WTC11 (cell line): Measurements from ENCODE around the gene PPP2R2C. TPM values are rescaled to one million over a fixed set of nuclear protein-coding genes. Genes with fewer than 3 reads are reported as not detected.

Source experiments
- ATAC-seq: fragments of 200-7000 bp; cut with Tn5 transposase; 2 replicates; pipeline ENCODE4 v1.10.0; 2021; ENCODE audit warnings: mild to moderate bottlenecking, moderate library complexity
- CTCF ChIA-PET: fragments of 300-600 bp; sonication (Branson Sonifier 250); formaldehyde crosslinking; loops from one replicate; lab custom pipeline; 2021; ENCODE audit warnings: antibody characterized with exemption; lab: Charles Lee
- POLR2A ChIA-PET: fragments of 350-600 bp; sonication (Branson Sonifier 250); formaldehyde crosslinking; loops from one replicate; lab custom pipeline; 2021; ENCODE audit warnings: antibody characterized with exemption; lab: Charles Lee
- DNase-seq: peaks from one replicate; pipeline ENCODE4 v3.0.0; 2021; ENCODE audit warnings: low spot score
- H3K27ac Mint-ChIP-seq: 2 replicates; pipeline ENCODE4 v1.8.0; 2021; ENCODE audit warnings: mixed read lengths
- H3K27me3 Mint-ChIP-seq: 2 replicates; pipeline ENCODE4 v1.8.0; 2021; ENCODE audit warnings: low read depth, mild to moderate bottlenecking, moderate library complexity, mixed read lengths
- H3K36me3 Mint-ChIP-seq: 2 replicates; pipeline ENCODE4 v1.8.0; 2021; ENCODE audit warnings: mixed read lengths
- H3K4me1 Mint-ChIP-seq: 2 replicates; pipeline ENCODE4 v1.8.0; 2022; ENCODE audit warnings: mixed read lengths
- H3K4me3 Mint-ChIP-seq: 2 replicates; pipeline ENCODE4 v1.8.0; 2021; ENCODE audit warnings: mild to moderate bottlenecking, moderate library complexity, mixed read lengths
- H3K9me3 Mint-ChIP-seq: 2 replicates; pipeline ENCODE4 v1.8.0; 2021; ENCODE audit warnings: mixed read lengths
- CREB1 ChIP-seq: sonication (generic); formaldehyde crosslinking; IDR thresholded peaks from 2 replicates; pipeline ENCODE4 v1.8.0; 2023; ENCODE audit warnings: mild to moderate bottlenecking, missing genetic modification reagents
- CREM ChIP-seq: sonication (generic); formaldehyde crosslinking; IDR thresholded peaks from 2 replicates; pipeline ENCODE4 v1.8.1; 2022; ENCODE audit warnings: mild to moderate bottlenecking, missing genetic modification reagents, moderate library complexity
- ETV6 ChIP-seq: sonication (generic); formaldehyde crosslinking; IDR thresholded peaks from 2 replicates; pipeline ENCODE4 v1.8.1; 2022; ENCODE audit warnings: mild to moderate bottlenecking, missing genetic modification reagents
- GABPB1 ChIP-seq: sonication (generic); formaldehyde crosslinking; IDR thresholded peaks from 2 replicates; pipeline ENCODE4 v1.8.1; 2023; ENCODE audit warnings: mild to moderate bottlenecking, missing genetic modification reagents
- GTF2I ChIP-seq: fragments of 250-450 bp; sonication (Bioruptor Pico); conservative IDR thresholded peaks from 2 replicates; pipeline ENCODE4 v1.4.0; 2021; ENCODE audit warnings: mild to moderate bottlenecking
- SMAD4 ChIP-seq: sonication (generic); formaldehyde crosslinking; IDR thresholded peaks from 2 replicates; pipeline ENCODE4 v1.8.0; 2022; ENCODE audit warnings: mild to moderate bottlenecking, missing genetic modification reagents
- SP1 ChIP-seq: sonication (generic); formaldehyde crosslinking; conservative IDR thresholded peaks from 2 replicates; pipeline ENCODE4 v1.8.1; 2022; ENCODE audit warnings: missing genetic modification reagents
- TP53 ChIP-seq: sonication (generic); formaldehyde crosslinking; IDR thresholded peaks from 2 replicates; pipeline ENCODE4 v1.8.1; 2023; ENCODE audit warnings: mild to moderate bottlenecking, missing genetic modification reagents
- ZNF121 ChIP-seq: sonication (generic); formaldehyde crosslinking; IDR thresholded peaks from 2 replicates; pipeline ENCODE4 v1.8.0; 2023; ENCODE audit warnings: missing genetic modification reagents
- ZNF219 ChIP-seq: sonication (generic); formaldehyde crosslinking; IDR thresholded peaks from 2 replicates; pipeline ENCODE4 v1.8.0; 2023; ENCODE audit warnings: missing genetic modification reagents, mild to moderate bottlenecking, borderline replicate concordance
- total RNA-seq: library from RNA; stranded (reverse); gene quantifications from 3 replicates; pipeline ENCODE4 v1.2.3, GENCODE V29; 2021
- TF ChIP-seq, protein P1 (sequence below): sonication (generic); formaldehyde crosslinking; IDR thresholded peaks from 2 replicates; pipeline ENCODE4 v1.8.0; 2022; ENCODE audit warnings: missing genetic modification reagents
- TF ChIP-seq, protein P2 (sequence below): fragments of 250-450 bp; sonication (Bioruptor Pico); IDR thresholded peaks from 2 replicates; pipeline ENCODE4 v2.1.2; 2022; ENCODE audit warnings: mild to moderate bottlenecking, moderate library complexity
- TF ChIP-seq, protein P3 (sequence below): sonication (generic); formaldehyde crosslinking; IDR thresholded peaks from 2 replicates; pipeline ENCODE4 v1.8.0; 2023; ENCODE audit warnings: mild to moderate bottlenecking, missing genetic modification reagents
- TF ChIP-seq, protein P4 (sequence below): sonication (generic); formaldehyde crosslinking; IDR thresholded peaks from 2 replicates; pipeline ENCODE4 v1.8.1; 2023; ENCODE audit warnings: mild to moderate bottlenecking, missing genetic modification reagents, moderate library complexity
- TF ChIP-seq, protein P5 (sequence below): sonication (generic); formaldehyde crosslinking; IDR thresholded peaks from 2 replicates; pipeline ENCODE4 v1.8.0; 2023; ENCODE audit warnings: missing genetic modification reagents
- TF ChIP-seq, protein P6 (sequence below): sonication (generic); formaldehyde crosslinking; IDR thresholded peaks from 2 replicates; pipeline ENCODE4 v1.8.1; 2022; ENCODE audit warnings: missing genetic modification reagents, borderline replicate concordance
- TF ChIP-seq, protein P7 (sequence below): sonication (generic); formaldehyde crosslinking; conservative IDR thresholded peaks from 2 replicates; pipeline ENCODE4 v1.8.1; 2023; ENCODE audit warnings: mild to moderate bottlenecking, low read depth, missing genetic modification reagents, moderate library complexity

The PPP2R2C gene
- total RNA-seq, 1 experiment from 2014 or later: 11.5 TPM

DNA sequence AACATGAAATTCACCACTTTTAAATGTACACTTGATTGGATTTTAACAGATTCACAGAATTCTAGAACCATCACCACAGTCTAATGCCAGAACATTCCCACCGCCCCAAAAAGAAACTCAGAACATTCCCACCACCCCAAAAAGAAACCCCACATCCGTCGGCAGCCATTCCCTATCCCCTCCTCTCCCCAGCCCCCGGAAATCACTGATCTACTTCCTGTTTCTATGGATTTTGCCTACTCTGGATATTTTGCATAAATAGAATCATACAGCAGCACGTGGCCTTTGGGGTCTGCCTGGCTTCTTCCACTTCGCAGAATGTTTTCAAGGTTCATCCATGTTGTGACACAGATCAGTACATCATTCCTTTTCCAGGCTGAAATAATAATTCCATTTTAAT lies 79.3 kb downstream of the PPP2R2C start:
- no peak overlapping the region for H3K4me3 Mint-ChIP-seq
- H3K27ac Mint-ChIP-seq: no peak overlapping the region
- ChIA-PET CTCF (no interaction called here), POLR2A (no interaction called here)
- no peaks in the 10 kb centered on the region for H3K27me3 Mint-ChIP-seq
- no peaks in the 10 kb centered on the region for H3K9me3 Mint-ChIP-seq
- no peaks in the 10 kb centered on the region for H3K4me1 Mint-ChIP-seq
- H3K36me3 Mint-ChIP-seq: no peaks in the 10 kb centered on the region
- no peak for DNase-seq
- TF ChIP-seq ZNF121 (CRISPR knock-in tag) (no peak), ETV6 (CRISPR knock-in tag) (no peak), TP53 (CRISPR knock-in tag) (no peak), CREB1 (no peak), GTF2I (CRISPR knock-in tag) (no peak), CREM (no peak), ZNF219 (CRISPR knock-in tag) (no peak), SMAD4 (no peak), SP1 (CRISPR knock-in tag) (no peak), GABPB1 (CRISPR knock-in tag) (no peak)
- TF ChIP-seq, protein P1, sequence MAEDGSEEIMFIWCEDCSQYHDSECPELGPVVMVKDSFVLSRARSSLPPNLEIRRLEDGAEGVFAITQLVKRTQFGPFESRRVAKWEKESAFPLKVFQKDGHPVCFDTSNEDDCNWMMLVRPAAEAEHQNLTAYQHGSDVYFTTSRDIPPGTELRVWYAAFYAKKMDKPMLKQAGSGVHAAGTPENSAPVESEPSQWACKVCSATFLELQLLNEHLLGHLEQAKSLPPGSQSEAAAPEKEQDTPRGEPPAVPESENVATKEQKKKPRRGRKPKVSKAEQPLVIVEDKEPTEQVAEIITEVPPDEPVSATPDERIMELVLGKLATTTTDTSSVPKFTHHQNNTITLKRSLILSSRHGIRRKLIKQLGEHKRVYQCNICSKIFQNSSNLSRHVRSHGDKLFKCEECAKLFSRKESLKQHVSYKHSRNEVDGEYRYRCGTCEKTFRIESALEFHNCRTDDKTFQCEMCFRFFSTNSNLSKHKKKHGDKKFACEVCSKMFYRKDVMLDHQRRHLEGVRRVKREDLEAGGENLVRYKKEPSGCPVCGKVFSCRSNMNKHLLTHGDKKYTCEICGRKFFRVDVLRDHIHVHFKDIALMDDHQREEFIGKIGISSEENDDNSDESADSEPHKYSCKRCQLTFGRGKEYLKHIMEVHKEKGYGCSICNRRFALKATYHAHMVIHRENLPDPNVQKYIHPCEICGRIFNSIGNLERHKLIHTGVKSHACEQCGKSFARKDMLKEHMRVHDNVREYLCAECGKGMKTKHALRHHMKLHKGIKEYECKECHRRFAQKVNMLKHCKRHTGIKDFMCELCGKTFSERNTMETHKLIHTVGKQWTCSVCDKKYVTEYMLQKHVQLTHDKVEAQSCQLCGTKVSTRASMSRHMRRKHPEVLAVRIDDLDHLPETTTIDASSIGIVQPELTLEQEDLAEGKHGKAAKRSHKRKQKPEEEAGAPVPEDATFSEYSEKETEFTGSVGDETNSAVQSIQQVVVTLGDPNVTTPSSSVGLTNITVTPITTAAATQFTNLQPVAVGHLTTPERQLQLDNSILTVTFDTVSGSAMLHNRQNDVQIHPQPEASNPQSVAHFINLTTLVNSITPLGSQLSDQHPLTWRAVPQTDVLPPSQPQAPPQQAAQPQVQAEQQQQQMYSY (CRISPR knock-in tag): no peak
- TF ChIP-seq, protein P2, sequence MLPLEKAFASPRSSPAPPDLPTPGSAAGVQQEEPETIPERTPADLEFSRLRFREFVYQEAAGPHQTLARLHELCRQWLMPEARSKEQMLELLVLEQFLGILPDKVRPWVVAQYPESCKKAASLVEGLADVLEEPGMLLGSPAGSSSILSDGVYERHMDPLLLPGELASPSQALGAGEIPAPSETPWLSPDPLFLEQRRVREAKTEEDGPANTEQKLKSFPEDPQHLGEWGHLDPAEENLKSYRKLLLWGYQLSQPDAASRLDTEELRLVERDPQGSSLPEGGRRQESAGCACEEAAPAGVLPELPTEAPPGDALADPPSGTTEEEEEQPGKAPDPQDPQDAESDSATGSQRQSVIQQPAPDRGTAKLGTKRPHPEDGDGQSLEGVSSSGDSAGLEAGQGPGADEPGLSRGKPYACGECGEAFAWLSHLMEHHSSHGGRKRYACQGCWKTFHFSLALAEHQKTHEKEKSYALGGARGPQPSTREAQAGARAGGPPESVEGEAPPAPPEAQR (CRISPR knock-in tag): no peak
- TF ChIP-seq, protein P3, sequence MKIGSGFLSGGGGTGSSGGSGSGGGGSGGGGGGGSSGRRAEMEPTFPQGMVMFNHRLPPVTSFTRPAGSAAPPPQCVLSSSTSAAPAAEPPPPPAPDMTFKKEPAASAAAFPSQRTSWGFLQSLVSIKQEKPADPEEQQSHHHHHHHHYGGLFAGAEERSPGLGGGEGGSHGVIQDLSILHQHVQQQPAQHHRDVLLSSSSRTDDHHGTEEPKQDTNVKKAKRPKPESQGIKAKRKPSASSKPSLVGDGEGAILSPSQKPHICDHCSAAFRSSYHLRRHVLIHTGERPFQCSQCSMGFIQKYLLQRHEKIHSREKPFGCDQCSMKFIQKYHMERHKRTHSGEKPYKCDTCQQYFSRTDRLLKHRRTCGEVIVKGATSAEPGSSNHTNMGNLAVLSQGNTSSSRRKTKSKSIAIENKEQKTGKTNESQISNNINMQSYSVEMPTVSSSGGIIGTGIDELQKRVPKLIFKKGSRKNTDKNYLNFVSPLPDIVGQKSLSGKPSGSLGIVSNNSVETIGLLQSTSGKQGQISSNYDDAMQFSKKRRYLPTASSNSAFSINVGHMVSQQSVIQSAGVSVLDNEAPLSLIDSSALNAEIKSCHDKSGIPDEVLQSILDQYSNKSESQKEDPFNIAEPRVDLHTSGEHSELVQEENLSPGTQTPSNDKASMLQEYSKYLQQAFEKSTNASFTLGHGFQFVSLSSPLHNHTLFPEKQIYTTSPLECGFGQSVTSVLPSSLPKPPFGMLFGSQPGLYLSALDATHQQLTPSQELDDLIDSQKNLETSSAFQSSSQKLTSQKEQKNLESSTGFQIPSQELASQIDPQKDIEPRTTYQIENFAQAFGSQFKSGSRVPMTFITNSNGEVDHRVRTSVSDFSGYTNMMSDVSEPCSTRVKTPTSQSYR (CRISPR knock-in tag): no peak
- TF ChIP-seq, protein P4, sequence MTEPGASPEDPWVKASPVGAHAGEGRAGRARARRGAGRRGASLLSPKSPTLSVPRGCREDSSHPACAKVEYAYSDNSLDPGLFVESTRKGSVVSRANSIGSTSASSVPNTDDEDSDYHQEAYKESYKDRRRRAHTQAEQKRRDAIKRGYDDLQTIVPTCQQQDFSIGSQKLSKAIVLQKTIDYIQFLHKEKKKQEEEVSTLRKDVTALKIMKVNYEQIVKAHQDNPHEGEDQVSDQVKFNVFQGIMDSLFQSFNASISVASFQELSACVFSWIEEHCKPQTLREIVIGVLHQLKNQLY (CRISPR knock-in tag): no peak
- TF ChIP-seq, protein P5, sequence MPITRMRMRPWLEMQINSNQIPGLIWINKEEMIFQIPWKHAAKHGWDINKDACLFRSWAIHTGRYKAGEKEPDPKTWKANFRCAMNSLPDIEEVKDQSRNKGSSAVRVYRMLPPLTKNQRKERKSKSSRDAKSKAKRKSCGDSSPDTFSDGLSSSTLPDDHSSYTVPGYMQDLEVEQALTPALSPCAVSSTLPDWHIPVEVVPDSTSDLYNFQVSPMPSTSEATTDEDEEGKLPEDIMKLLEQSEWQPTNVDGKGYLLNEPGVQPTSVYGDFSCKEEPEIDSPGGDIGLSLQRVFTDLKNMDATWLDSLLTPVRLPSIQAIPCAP (CRISPR knock-in tag): no peak
- TF ChIP-seq, protein P6, sequence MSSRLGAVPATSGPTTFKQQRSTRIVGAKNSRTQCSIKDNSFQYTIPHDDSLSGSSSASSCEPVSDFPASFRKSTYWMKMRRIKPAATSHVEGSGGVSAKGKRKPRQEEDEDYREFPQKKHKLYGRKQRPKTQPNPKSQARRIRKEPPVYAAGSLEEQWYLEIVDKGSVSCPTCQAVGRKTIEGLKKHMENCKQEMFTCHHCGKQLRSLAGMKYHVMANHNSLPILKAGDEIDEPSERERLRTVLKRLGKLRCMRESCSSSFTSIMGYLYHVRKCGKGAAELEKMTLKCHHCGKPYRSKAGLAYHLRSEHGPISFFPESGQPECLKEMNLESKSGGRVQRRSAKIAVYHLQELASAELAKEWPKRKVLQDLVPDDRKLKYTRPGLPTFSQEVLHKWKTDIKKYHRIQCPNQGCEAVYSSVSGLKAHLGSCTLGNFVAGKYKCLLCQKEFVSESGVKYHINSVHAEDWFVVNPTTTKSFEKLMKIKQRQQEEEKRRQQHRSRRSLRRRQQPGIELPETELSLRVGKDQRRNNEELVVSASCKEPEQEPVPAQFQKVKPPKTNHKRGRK: no peak
- TF ChIP-seq, protein P7, sequence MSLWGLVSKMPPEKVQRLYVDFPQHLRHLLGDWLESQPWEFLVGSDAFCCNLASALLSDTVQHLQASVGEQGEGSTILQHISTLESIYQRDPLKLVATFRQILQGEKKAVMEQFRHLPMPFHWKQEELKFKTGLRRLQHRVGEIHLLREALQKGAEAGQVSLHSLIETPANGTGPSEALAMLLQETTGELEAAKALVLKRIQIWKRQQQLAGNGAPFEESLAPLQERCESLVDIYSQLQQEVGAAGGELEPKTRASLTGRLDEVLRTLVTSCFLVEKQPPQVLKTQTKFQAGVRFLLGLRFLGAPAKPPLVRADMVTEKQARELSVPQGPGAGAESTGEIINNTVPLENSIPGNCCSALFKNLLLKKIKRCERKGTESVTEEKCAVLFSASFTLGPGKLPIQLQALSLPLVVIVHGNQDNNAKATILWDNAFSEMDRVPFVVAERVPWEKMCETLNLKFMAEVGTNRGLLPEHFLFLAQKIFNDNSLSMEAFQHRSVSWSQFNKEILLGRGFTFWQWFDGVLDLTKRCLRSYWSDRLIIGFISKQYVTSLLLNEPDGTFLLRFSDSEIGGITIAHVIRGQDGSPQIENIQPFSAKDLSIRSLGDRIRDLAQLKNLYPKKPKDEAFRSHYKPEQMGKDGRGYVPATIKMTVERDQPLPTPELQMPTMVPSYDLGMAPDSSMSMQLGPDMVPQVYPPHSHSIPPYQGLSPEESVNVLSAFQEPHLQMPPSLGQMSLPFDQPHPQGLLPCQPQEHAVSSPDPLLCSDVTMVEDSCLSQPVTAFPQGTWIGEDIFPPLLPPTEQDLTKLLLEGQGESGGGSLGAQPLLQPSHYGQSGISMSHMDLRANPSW (CRISPR knock-in tag): no peak
- ATAC-seq: no peak
